Measurements from ENCODE around the gene MED31.
"Not testable (repeated sequence)": the region's sequence is repeated elsewhere in the genome, so short reads cannot be mapped to it uniquely, and the experiment has no call there.

Gene MED31

DNA sequence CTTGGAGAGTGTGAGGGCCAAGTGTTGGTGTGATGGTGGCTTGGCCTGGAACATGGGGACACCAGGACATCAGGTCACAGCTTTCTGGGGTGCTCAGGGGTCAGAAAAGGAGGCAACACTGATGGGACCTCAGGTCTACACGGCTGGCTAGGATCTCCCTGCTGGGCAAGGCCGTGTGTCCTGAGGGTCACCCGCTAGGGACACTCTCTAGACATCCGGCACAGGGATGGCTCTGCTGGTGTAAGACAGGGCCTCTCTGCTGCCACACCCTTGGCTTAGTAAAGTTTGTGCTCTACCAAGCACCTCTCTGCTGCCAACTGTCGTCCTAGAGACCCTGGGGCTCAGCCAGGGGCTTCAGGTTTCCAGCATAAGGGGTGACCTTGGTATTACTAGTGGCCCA lies 45.5 kb upstream of the MED31 start:
- Histone ChIP-seq H3K9me3 (ENCODE audit: severe bottlenecking) (no peaks in the 10 kb centered on the region), H3K27ac (ENCODE audit: poor library complexity, severe bottlenecking) (no peak overlapping the region), H3K4me1 (ENCODE audit: insufficient read depth, poor library complexity, severe bottlenecking) (peaks cover 3% of the 10 kb centered on the region), H3K4me3 (ENCODE audit: severe bottlenecking) (no peak overlapping the region), H3K36me3 (ENCODE audit: low read depth) (no peaks in the 10 kb centered on the region), H3K27me3 (ENCODE audit: insufficient read depth, poor library complexity, severe bottlenecking) (no peaks in the 10 kb centered on the region)
- no peak for ATAC-seq (ENCODE audit: low read depth)
- TF ChIP-seq, protein P1, sequence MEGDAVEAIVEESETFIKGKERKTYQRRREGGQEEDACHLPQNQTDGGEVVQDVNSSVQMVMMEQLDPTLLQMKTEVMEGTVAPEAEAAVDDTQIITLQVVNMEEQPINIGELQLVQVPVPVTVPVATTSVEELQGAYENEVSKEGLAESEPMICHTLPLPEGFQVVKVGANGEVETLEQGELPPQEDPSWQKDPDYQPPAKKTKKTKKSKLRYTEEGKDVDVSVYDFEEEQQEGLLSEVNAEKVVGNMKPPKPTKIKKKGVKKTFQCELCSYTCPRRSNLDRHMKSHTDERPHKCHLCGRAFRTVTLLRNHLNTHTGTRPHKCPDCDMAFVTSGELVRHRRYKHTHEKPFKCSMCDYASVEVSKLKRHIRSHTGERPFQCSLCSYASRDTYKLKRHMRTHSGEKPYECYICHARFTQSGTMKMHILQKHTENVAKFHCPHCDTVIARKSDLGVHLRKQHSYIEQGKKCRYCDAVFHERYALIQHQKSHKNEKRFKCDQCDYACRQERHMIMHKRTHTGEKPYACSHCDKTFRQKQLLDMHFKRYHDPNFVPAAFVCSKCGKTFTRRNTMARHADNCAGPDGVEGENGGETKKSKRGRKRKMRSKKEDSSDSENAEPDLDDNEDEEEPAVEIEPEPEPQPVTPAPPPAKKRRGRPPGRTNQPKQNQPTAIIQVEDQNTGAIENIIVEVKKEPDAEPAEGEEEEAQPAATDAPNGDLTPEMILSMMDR (IDR thresholded peaks at IDR 0.05; ENCODE audit: poor library complexity, severe bottlenecking): no peak
- no peak for DNase-seq (ENCODE audit: low spot score)

DNA sequence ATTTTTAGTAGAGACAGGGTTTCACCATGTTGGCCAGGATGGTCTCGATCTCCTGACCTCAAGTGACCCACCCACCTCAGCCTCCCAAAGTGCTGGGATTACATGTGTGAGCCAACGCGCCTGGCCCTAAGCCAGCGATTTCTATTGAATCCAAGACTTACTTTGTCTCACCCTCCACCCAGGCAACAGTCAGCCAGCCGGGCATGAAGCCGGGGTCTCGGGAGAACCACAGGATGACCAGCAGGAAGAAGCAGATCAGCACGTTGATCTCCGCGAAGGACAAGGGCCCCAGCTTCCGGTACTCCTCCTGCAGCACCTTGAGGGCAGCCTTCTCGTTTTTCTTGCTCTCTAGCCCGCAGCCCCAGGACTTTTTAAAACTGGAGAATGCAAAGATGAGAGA lies 44.2 kb upstream of the MED31 start:
- Histone ChIP-seq H3K27ac (ENCODE audit: poor library complexity, severe bottlenecking) (peak overlapping the region; percentile 4), H3K9me3 (ENCODE audit: severe bottlenecking) (no peaks in the 10 kb centered on the region), H3K4me3 (ENCODE audit: severe bottlenecking) (no peak overlapping the region), H3K4me1 (ENCODE audit: insufficient read depth, poor library complexity, severe bottlenecking) (peaks cover 3% of the 10 kb centered on the region), H3K36me3 (ENCODE audit: low read depth) (no peaks in the 10 kb centered on the region), H3K27me3 (ENCODE audit: insufficient read depth, poor library complexity, severe bottlenecking) (no peaks in the 10 kb centered on the region)
- ATAC-seq (ENCODE audit: low read depth) (peak; percentile 57; the same call in 2 of the 3 replicates), DNase-seq (ENCODE audit: low spot score) (no peak)
- TF ChIP-seq, protein P1 (IDR thresholded peaks at IDR 0.05; ENCODE audit: poor library complexity, severe bottlenecking): no peak

DNA sequence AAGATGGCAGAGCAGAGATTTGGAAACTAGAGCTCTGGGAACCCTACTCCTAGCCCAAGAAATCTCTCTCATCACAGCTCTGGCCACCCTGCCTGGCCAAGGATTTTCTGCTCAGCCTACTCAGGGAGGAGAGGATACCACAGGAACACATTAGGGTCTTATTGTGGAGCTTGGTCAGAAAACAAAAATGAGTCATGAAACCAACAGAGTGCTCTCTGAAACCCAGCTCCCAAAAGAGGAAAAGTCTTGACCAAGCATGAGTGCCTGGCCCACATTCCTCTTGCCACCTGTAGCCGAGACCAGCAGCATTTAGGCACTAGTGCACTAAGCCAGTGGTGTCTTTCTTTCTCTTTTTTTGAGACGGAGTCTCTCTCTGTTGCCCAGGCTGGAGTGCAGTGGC lies 43.6 kb upstream of the MED31 start:
- Histone ChIP-seq H3K9me3 (ENCODE audit: severe bottlenecking) (no peaks in the 10 kb centered on the region), H3K27me3 (ENCODE audit: insufficient read depth, poor library complexity, severe bottlenecking) (no peaks in the 10 kb centered on the region), H3K4me3 (ENCODE audit: severe bottlenecking) (no peak overlapping the region), H3K36me3 (ENCODE audit: low read depth) (no peaks in the 10 kb centered on the region), H3K27ac (ENCODE audit: poor library complexity, severe bottlenecking) (peak overlapping the region; percentile 4), H3K4me1 (ENCODE audit: insufficient read depth, poor library complexity, severe bottlenecking) (peaks cover 3% of the 10 kb centered on the region)
- DNase-seq (ENCODE audit: low spot score) (no peak), ATAC-seq (ENCODE audit: low read depth) (no peak)
- TF ChIP-seq, protein P1 (IDR thresholded peaks at IDR 0.05; ENCODE audit: poor library complexity, severe bottlenecking): no peak

DNA sequence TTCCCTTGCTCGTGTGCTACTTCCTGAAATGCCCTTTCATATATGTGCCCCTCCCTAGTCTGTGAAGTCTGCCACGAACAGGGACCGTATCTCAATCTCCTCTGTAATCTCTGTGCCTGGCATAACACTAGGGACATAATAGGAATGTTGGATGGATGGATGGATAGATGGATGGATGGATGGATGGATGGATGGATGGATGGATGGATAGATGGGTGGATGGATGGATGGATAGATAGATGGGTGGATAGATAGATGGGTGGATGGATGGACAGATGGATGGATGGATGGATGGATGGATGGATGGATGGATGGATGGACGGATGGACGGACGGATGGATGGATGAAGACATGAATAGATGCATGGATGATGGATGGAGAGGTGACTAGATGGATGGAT lies 40.6 kb upstream of the MED31 start:
- not testable (repeated sequence) for ATAC-seq (ENCODE audit: low read depth); DNase-seq (ENCODE audit: low spot score); H3K4me1 ChIP-seq (ENCODE audit: insufficient read depth, poor library complexity, severe bottlenecking); H3K27me3 ChIP-seq (ENCODE audit: insufficient read depth, poor library complexity, severe bottlenecking); H3K36me3 ChIP-seq (ENCODE audit: low read depth); H3K4me3 ChIP-seq (ENCODE audit: severe bottlenecking); H3K27ac ChIP-seq (ENCODE audit: poor library complexity, severe bottlenecking); H3K9me3 ChIP-seq (ENCODE audit: severe bottlenecking)

DNA sequence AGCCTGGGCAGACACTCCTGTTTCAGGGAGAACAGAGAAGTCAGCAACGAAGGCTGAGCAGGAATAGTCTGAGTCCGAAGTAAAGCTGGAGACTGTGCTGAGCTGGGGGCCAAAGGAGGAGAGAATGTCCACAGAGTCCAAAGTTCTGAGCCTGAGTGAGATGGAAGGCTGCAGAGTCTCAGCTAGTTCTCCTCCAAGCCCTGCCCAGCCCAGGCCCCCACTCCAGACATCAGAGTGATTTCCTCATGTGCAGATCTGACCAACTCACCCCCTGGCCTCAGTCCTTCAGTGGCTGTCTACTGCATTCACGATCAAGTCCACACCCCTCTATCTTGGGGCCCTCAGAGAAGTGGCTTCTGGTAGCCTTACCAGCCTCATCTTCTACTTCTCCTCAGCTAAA lies 40.1 kb upstream of the MED31 start:
- no peaks in the 10 kb centered on the region for H3K9me3 ChIP-seq (ENCODE audit: severe bottlenecking)
- H3K27me3 ChIP-seq (ENCODE audit: insufficient read depth, poor library complexity, severe bottlenecking): no peaks in the 10 kb centered on the region
- TF ChIP-seq, protein P1 (IDR thresholded peaks at IDR 0.05; ENCODE audit: poor library complexity, severe bottlenecking): no peak
- peaks cover 3% of the 10 kb centered on the region for H3K4me1 ChIP-seq (ENCODE audit: insufficient read depth, poor library complexity, severe bottlenecking)
- H3K27ac ChIP-seq (ENCODE audit: poor library complexity, severe bottlenecking): no peak overlapping the region
- no peak for ATAC-seq (ENCODE audit: low read depth)
- no peaks in the 10 kb centered on the region for H3K36me3 ChIP-seq (ENCODE audit: low read depth)
- no peak overlapping the region for H3K4me3 ChIP-seq (ENCODE audit: severe bottlenecking)
- DNase-seq (ENCODE audit: low spot score): no peak
